CD14-positive monocyte (primary cell): Measurements from ENCODE around the gene TANC1. TPM values are rescaled to one million over a fixed set of nuclear protein-coding genes. Genes with fewer than 3 reads are reported as not detected.

Source experiments
- DNase-seq, 3 donors: peaks; one replicate each; pipeline ENCODE4 v3.0.0-alpha.2; 2011 to 2022
- H2AFZ ChIP-seq: 2 replicates; pipeline ENCODE4 v1.6.0; 2012; ENCODE audit warnings: mild to moderate bottlenecking, low read depth, low read length, inconsistent platforms; ENCODE audit not compliant: insufficient read depth, poor library complexity, severe bottlenecking
- H3K27ac ChIP-seq, 2 donors: 1 replicate in 1 of 2; 2 replicates in 1 of 2; pipeline ENCODE4 v1.5.1; 2012 to 2013; ENCODE audit warnings: low read length in 2 of 2, control low read depth in 1 of 2, inconsistent platforms in 1 of 2, low read depth in 1 of 2, mild to moderate bottlenecking in 1 of 2
- H3K27me3 ChIP-seq, 2 donors: one replicate each; pipeline versions ENCODE4 v1.6.0 to v1.6.1; 2011 to 2013; ENCODE audit warnings: low read length in 2 of 2; ENCODE audit not compliant: control insufficient read depth in 2 of 2, insufficient read depth in 2 of 2
- H3K36me3 ChIP-seq, 2 donors: replicated peaks in 1 of 2; 1 replicate in 1 of 2; 2 replicates in 1 of 2; pipeline versions ENCODE4 v1.5.1 to v1.6.1; 2012 to 2013; ENCODE audit warnings: low read length in 2 of 2, control low read depth in 1 of 2, inconsistent platforms in 1 of 2, mild to moderate bottlenecking in 1 of 2; ENCODE audit not compliant: insufficient read depth in 2 of 2, control insufficient read depth in 1 of 2
- H3K4me1 ChIP-seq, 2 donors: 1 replicate in 1 of 2; 2 replicates in 1 of 2; pipeline versions ENCODE4 v1.5.1 to v1.6.1; 2012 to 2013; ENCODE audit warnings: low read length in 2 of 2, control low read depth in 1 of 2, inconsistent platforms in 1 of 2, mild to moderate bottlenecking in 1 of 2, moderate library complexity in 1 of 2; ENCODE audit not compliant: insufficient read depth in 2 of 2, control insufficient read depth in 1 of 2
- H3K4me2 ChIP-seq: replicated peaks from 2 replicates; pipeline ENCODE3; 2012; ENCODE audit warnings: low read length, moderate library complexity, mild to moderate bottlenecking; ENCODE audit not compliant: poor library complexity, severe bottlenecking; ENCODE audit errors: extremely low read depth
- H3K4me3 ChIP-seq, 3 experiments: fragments of 200-600 bp in 1 of 3; sonication (generic) in 1 of 3; replicated peaks in 1 of 3; 1 replicate in 2 of 3; 2 replicates in 1 of 3; pipeline ENCODE4 v1.5.1; 2011 to 2013; ENCODE audit warnings: low read length in 3 of 3, mild to moderate bottlenecking in 3 of 3, control low read depth in 2 of 3, low read depth in 2 of 3, inconsistent platforms in 1 of 3, moderate library complexity in 1 of 3
- H3K79me2 ChIP-seq: 2 replicates; pipeline ENCODE4 v1.6.0; 2012; ENCODE audit warnings: mild to moderate bottlenecking, control low read depth, inconsistent platforms, low read length, moderate library complexity; ENCODE audit not compliant: insufficient read depth
- H3K9ac ChIP-seq: 2 replicates; pipeline ENCODE4 v1.6.0; 2017; ENCODE audit warnings: low read length, mild to moderate bottlenecking; ENCODE audit not compliant: insufficient read depth, poor library complexity, severe bottlenecking
- H3K9me3 ChIP-seq, 2 donors: replicated peaks in 1 of 2; 1 replicate in 1 of 2; 2 replicates in 1 of 2; pipeline versions ENCODE4 v1.5.1 to v1.6.1; 2012 to 2013; ENCODE audit warnings: low read length in 2 of 2, control low read depth in 1 of 2; ENCODE audit not compliant: control insufficient read depth in 1 of 2, insufficient read depth in 1 of 2
- H4K20me1 ChIP-seq: 2 replicates; pipeline ENCODE4 v1.6.0; 2012; ENCODE audit warnings: mild to moderate bottlenecking, low read length, control low read depth, moderate library complexity; ENCODE audit not compliant: insufficient read depth
- H3K27ac Mint-ChIP-seq, 7 donors: one replicate each; pipeline ENCODE4 v1.8.0; 2020; ENCODE audit warnings: mild to moderate bottlenecking in 7 of 7, mixed read lengths in 7 of 7, moderate library complexity in 6 of 7, inconsistent platforms in 2 of 7
- H3K27me3 Mint-ChIP-seq, 3 donors: one replicate each; pipeline ENCODE4 v1.8.0; 2021 to 2022; ENCODE audit warnings: low read depth in 3 of 3, mild to moderate bottlenecking in 3 of 3, mixed read lengths in 3 of 3, moderate library complexity in 3 of 3, inconsistent platforms in 1 of 3
- H3K36me3 Mint-ChIP-seq, 2 donors: one replicate each; pipeline ENCODE4 v1.8.0; 2020; ENCODE audit warnings: mixed read lengths in 2 of 2, inconsistent platforms in 1 of 2, mild to moderate bottlenecking in 1 of 2
- H3K4me1 Mint-ChIP-seq: one replicate; pipeline ENCODE4 v1.8.0; 2020; ENCODE audit warnings: mild to moderate bottlenecking, mixed read lengths
- H3K4me3 Mint-ChIP-seq, 2 donors: one replicate each; pipeline ENCODE4 v1.8.0; 2020; ENCODE audit warnings: mild to moderate bottlenecking in 2 of 2, mixed read lengths in 2 of 2, moderate library complexity in 1 of 2
- H3K9me3 Mint-ChIP-seq, 7 donors: one replicate each; pipeline ENCODE4 v1.8.0; 2020 to 2022; ENCODE audit warnings: mixed read lengths in 7 of 7, mild to moderate bottlenecking in 6 of 7, moderate library complexity in 6 of 7, inconsistent platforms in 2 of 7
- WGBS: methylation state at CpG from one replicate; pipeline ENCODE4 v1.1.5; 2013; ENCODE audit warnings: missing lambda C conversion rate; ENCODE audit not compliant: insufficient coverage; 5-methylcytosine and 5-hydroxymethylcytosine counted together
- intact Hi-C, 2 donors: fragments of 100-400 bp; cut with micrococcal nuclease; formaldehyde crosslinking; loops; one replicate each; pipeline versions ENCODE4 v1.15.0 to v1.15.1; 2023
- polyA plus RNA-seq, 3 donors: library from polyadenylated mRNA; depleted of rRNA in 1 of 3; unstranded in 2 of 3; stranded (reverse) in 1 of 3; fragments of 300-500 nt in 2 of 3; fragments of >200 nt in 1 of 3; fragmentation: Illumina TruSeq in 2 of 3; gene quantifications; 1 replicate in 2 of 3; 2 replicates in 1 of 3; pipeline ENCODE4 v1.2.3, GENCODE V29; 2012 to 2021
- TF ChIP-seq, protein P1 (sequence below): fragments of 200-600 bp; IDR thresholded peaks from one replicate; pipeline ENCODE4 v1.8.0; 2022; ENCODE audit warnings: antibody characterized with exemption, mild to moderate bottlenecking

Gene TANC1
- polyA plus RNA-seq, 3 donors = 0.04 TPM; not detected in 2

DNA sequence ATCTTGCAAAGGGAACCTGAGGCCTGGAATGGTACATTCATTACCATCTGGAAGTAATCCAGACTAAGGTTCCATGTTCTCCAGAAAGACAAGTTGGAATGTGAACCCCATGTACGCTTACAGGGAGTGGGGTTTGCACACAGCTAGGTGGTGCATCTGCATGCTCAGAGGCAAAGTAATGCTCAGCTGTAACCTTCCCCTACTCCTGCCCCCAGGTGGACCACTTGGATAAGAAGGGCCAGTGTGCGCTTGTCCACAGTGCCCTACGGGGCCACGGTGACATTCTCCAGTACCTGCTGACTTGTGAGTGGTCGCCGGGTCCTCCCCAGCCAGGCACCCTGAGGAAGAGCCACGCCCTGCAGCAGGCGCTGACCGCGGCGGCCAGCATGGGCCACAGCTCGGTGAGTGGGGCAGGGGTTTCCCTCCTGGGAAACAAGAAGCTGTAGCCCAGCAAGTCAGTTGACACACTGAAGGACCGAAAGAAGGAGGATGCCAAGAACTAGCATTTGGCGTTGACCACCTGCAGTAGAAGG is 228.0 kb downstream of the TANC1 start:
- Histone ChIP-seq H3K9me3 (no peaks in the 10 kb centered on the region), H3K27ac (no peak overlapping the region), H3K79me2 (no peaks in the 10 kb centered on the region), H4K20me1 (no peaks in the 10 kb centered on the region), H3K4me2 (no peak overlapping the region), H2AFZ (no peak overlapping the region), H3K9ac (no peak overlapping the region), H3K36me3 (no peaks in the 10 kb centered on the region), H3K4me1 (peaks cover 23 to 25% of the 10 kb centered on the region in 2 donors), H3K27me3 (no peaks in the 10 kb centered on the region), H3K4me3 (no peak overlapping the region)
- no peak overlapping the region for H3K4me3 Mint-ChIP-seq
- no peak for DNase-seq
- no peaks in the 10 kb centered on the region for H3K27me3 Mint-ChIP-seq
- H3K4me1 Mint-ChIP-seq = peaks cover 24% of the 10 kb centered on the region
- no peaks in the 10 kb centered on the region for H3K36me3 Mint-ChIP-seq
- intact Hi-C loops = no loop called here
- WGBS = 94% methylated on average over 14 of the region's 14 CpGs
- TF ChIP-seq, protein P1, sequence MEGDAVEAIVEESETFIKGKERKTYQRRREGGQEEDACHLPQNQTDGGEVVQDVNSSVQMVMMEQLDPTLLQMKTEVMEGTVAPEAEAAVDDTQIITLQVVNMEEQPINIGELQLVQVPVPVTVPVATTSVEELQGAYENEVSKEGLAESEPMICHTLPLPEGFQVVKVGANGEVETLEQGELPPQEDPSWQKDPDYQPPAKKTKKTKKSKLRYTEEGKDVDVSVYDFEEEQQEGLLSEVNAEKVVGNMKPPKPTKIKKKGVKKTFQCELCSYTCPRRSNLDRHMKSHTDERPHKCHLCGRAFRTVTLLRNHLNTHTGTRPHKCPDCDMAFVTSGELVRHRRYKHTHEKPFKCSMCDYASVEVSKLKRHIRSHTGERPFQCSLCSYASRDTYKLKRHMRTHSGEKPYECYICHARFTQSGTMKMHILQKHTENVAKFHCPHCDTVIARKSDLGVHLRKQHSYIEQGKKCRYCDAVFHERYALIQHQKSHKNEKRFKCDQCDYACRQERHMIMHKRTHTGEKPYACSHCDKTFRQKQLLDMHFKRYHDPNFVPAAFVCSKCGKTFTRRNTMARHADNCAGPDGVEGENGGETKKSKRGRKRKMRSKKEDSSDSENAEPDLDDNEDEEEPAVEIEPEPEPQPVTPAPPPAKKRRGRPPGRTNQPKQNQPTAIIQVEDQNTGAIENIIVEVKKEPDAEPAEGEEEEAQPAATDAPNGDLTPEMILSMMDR = no peak
- H3K9me3 Mint-ChIP-seq = no peaks in the 10 kb centered on the region
- H3K27ac Mint-ChIP-seq = no peak overlapping the region

DNA sequence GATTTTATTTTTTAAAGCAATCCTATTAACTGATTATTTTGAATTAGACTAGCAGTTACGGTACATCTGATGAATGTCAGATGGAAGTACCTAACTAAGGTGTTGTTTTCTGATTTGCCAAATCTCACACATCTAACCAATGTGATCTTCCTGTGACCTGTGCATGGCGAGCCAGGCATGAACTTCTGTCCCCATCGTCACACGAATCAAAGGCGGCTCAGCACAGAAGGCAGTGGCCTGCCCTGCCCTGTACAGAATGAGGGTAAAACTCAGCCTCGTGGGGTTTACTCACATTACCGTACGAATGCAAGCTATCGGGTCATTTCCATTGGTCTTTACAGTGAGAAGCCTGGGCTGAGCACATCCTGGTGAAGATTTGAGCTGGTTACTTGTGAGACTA is 230.8 kb downstream of the TANC1 start:
- DNase-seq = no peak
- Histone ChIP-seq H3K27ac (no peak overlapping the region), H3K9me3 (no peaks in the 10 kb centered on the region), H3K9ac (no peak overlapping the region), H3K4me3 (no peak overlapping the region), H3K36me3 (no peaks in the 10 kb centered on the region), H2AFZ (no peak overlapping the region), H3K27me3 (no peaks in the 10 kb centered on the region), H4K20me1 (no peaks in the 10 kb centered on the region), H3K4me1 (peaks cover 1 to 2% of the 10 kb centered on the region in 2 donors), H3K4me2 (no peak overlapping the region), H3K79me2 (no peaks in the 10 kb centered on the region)
- intact Hi-C loops = no loop called here
- TF ChIP-seq, protein P1 = no peak
- H3K4me3 Mint-ChIP-seq = no peak overlapping the region
- no peaks in the 10 kb centered on the region for H3K9me3 Mint-ChIP-seq
- no peaks in the 10 kb centered on the region for H3K27me3 Mint-ChIP-seq
- H3K4me1 Mint-ChIP-seq = peaks cover 2% of the 10 kb centered on the region
- no peak overlapping the region for H3K27ac Mint-ChIP-seq
- no peaks in the 10 kb centered on the region for H3K36me3 Mint-ChIP-seq
- 91% methylated on average over 7 of the region's 9 CpGs for WGBS
